Measurements from ENCODE around the gene SSBP1.

DNA sequence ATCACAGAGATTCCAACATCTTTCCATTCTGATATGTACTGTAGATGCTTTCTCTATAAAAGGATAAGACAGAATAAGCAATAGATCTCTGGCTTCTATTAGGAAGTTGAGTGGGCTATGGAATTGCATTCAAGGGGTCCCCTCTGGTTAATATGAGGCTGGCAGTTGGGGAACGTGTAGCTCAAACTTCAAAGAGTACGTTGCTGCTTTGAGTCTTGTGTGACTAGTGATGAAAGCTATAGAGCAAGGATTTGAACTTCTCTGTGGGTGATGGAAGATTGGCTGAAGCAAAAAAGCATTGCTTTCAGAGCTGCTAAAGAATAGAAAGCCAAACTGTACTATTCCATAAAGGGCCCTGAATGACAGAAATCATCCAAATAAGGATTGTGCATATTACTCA lies 23.6 kb upstream of the SSBP1 start:
- TF ChIP-seq, protein P1, sequence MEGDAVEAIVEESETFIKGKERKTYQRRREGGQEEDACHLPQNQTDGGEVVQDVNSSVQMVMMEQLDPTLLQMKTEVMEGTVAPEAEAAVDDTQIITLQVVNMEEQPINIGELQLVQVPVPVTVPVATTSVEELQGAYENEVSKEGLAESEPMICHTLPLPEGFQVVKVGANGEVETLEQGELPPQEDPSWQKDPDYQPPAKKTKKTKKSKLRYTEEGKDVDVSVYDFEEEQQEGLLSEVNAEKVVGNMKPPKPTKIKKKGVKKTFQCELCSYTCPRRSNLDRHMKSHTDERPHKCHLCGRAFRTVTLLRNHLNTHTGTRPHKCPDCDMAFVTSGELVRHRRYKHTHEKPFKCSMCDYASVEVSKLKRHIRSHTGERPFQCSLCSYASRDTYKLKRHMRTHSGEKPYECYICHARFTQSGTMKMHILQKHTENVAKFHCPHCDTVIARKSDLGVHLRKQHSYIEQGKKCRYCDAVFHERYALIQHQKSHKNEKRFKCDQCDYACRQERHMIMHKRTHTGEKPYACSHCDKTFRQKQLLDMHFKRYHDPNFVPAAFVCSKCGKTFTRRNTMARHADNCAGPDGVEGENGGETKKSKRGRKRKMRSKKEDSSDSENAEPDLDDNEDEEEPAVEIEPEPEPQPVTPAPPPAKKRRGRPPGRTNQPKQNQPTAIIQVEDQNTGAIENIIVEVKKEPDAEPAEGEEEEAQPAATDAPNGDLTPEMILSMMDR (conservative IDR thresholded peaks at IDR 0.05; ENCODE audit: low read length): no peak
- no peak for TF ChIP-seq EZH2phosphoT487 (IDR thresholded peaks at IDR 0.05; ENCODE audit: borderline replicate concordance, low read depth, low read length)

Data from OCI-LY7 (cell line).